ENCODE data around the gene GLP2R.
"Not testable (repeated sequence)": the region's sequence is repeated elsewhere in the genome, so short reads cannot be mapped to it uniquely, and the experiment has no call there.

The GLP2R gene, protein sequence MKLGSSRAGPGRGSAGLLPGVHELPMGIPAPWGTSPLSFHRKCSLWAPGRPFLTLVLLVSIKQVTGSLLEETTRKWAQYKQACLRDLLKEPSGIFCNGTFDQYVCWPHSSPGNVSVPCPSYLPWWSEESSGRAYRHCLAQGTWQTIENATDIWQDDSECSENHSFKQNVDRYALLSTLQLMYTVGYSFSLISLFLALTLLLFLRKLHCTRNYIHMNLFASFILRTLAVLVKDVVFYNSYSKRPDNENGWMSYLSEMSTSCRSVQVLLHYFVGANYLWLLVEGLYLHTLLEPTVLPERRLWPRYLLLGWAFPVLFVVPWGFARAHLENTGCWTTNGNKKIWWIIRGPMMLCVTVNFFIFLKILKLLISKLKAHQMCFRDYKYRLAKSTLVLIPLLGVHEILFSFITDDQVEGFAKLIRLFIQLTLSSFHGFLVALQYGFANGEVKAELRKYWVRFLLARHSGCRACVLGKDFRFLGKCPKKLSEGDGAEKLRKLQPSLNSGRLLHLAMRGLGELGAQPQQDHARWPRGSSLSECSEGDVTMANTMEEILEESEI

GRCh38 chr17:9825641-9826150, at the start of gene GLP2R:
GLP2R (plus strand) TSS chr17:9825924; CDS start chr17:9826064, 140 bp downstream.
- DNase-seq, result no peak

- DNase-seq, result no peak
Observed at GRCh38 chr17:9776911-9777310, 48.8 kb upstream of the GLP2R start.

DNA sequence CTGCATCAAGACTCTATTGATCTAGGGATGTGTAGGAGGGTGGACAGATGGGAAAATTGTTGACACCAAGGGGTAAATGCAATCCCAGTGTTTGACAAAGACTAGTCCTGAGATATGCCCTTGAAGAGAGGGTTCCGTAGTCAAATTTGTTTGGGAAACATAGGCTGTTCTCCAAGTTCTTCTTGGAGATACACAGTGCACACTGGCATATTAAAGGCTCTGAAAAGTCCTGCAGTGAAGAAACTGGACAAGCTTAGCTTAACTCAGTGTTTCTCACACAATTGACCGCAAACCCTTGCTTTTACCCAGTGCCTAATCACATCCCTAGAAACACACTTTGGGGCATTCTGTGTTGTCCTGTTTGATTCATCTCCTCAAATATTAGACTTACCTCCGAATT, 45.2 kb upstream of the GLP2R start:
- DNase-seq, result no peak

GRCh38 chr17:9783050-9783449, 42.7 kb upstream of the GLP2R start:
- DNase-seq, result no peak

DNA sequence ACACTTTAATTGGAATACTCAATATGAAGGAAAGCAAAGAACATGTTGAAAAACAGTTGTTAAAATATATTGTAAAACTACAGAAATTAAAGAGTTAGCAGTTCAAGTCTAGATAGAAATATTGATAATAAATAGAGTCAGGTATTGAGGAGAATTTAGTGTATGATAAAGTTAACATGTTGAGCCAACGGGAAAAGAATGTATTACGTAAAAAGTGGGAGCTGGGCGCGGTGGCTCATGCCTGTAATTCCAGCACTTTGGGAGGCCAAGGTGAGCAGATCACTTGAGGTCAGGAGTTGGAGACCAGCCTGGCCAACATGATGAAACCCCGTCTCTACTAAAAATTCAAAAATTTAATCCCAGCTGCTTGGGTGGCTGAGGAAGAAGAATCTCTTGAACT, 42.3 kb upstream of the GLP2R start:
- not testable (repeated sequence) for DNase-seq

DNA sequence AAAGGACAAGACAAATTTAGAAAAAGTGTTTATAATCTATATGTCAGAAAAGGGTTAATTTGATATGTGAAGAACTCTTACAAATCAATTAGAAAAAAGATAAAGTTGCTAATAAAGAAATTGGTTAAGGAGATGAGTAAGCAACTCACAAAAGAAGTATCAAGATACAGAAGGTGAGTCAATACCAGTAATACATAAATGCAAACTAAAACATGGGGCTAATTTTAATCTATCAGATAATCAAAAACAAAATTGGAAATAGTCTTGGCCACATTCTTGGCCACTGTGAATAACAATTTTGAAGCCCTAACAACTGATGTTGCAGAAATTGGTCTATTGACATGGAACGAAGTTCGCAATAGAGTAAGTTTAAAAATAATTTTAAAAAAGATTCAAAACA, 41.2 kb upstream of the GLP2R start:
- DNase-seq, result no peak

DNA sequence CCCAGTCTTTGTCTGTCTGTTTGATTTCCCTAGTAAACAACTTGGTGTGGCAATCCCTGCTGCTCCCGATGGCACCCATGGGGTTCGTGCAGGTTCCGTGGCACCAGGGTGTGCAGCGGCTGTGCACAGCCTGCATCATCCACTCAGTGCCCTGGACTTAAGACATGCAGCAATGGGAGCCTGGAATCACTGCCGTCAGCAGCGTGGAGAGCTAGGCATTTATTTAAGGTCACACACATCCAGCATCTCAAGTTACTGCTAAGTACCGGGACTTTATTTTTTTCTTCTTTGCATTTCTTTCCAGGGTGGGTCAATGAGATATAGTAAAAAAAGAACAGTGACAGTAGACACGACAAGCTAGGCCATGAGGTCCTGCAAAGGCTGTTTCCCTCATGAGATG, 37.1 kb upstream of the GLP2R start:
- no peak for DNase-seq

DNA sequence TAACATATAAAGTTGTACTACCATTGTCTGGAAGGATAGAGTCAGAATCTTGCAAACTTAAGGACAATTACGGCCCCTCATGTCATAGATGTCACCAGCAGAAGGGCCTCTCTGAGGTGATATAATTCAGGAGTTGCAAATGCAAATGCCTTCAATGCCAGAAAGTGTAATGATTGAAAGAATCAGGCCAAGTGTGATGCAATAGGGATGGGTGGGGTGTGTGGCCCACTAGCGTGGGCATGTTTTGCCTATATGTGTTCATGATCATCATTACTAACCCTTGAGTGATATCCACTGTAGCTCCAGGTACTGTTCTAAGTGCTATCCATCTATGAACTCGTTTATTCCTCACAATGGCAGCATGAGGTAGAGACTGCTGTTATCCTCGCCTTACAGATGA, 35.4 kb upstream of the GLP2R start:
- no peak for DNase-seq

- no peak for DNase-seq
Observed at GRCh38 chr17:9790889-9791876, 34.5 kb upstream of the GLP2R start, which contains the start of gene DHRS7C. DHRS7C (minus strand) TSS chr17:9791592; CDS start chr17:9791284, 308 bp downstream.

GRCh38 chr17:9792181-9792840, 33.4 kb upstream of the GLP2R start:
- no peak for DNase-seq

DNA sequence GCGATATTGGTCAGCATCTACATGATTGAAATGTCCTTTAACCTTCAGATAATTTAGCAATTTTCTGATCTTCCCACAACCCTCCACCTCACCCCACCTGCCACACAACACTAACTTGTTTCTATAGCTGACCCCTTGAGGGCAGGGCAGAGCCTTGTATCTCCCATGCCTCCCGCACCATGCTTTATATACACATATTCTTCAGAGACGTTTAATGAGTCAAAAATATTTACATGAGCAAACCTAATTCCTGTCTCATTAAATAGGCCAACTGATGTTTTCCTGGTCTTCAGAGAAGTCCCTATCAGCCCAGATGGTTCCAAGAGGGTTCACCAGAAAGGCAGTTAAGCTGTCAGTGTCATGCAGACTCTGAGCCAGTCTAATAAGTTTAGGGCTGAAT, 27.7 kb upstream of the GLP2R start:
- no peak for DNase-seq

- no peak for DNase-seq
Observed at GRCh38 chr17:9798724-9799123, 27.0 kb upstream of the GLP2R start.

DNA sequence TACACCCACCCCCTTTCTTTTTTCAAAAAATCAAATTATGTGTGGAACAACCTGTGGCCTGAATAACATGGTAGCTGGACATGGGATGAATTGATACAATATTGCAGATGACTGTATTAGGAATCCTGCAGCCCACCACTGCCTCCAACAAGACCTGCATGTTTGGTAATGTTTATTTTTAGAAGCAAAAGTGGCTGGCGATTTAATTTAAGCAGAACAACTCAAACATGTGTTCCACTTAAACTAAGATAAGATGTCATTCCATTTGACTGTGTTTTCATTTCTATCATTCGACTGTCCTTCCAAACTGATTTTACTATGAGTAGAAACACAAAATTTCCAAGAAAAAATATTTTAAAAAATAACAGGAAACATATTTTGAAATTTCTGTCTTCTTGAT, 24.2 kb upstream of the GLP2R start:
- DNase-seq, result no peak

DNA sequence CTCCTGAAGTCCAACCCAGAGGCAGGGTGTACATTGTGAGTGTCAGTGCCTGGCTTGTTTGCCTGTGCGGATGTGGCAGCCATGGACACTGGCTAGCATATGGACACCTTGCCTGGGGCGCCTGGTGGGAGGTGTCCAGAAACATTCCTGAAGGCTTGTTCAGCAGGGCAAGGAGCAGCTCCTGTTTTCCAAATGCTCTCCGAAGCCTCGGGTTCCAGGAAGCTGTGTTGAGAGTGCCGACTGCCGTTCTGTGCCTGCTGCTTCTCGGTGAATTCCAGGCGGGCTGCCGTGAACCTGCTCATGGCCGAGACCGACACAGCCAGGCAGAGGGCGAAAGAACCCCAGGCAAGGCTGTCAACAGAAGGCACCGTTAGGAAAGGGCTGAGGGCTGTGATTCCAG, 23.4 kb upstream of the GLP2R start:
- no peak for DNase-seq

GRCh38 chr17:9802697-9803096, 23.0 kb upstream of the GLP2R start:
- no peak for DNase-seq

DNA sequence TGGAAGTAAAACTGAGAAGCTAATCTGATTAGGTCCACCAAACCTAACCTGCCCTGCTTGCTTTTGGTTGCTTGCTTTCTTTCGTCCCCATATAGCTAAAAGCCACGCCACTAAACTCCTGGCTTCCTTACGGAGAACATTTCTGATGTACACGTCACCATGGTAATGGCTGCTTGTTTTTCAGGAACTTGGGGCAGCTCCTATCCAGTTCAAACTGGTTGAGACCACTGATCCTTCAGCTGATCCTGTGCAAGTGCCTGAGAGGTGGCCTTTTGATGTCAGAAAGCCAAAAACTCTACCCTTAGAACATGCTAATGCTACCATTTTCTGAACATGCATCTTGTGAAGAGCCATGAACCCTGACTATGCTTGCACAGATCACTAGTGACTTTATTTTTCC, 20.0 kb upstream of the GLP2R start:
- no peak for DNase-seq

DNA sequence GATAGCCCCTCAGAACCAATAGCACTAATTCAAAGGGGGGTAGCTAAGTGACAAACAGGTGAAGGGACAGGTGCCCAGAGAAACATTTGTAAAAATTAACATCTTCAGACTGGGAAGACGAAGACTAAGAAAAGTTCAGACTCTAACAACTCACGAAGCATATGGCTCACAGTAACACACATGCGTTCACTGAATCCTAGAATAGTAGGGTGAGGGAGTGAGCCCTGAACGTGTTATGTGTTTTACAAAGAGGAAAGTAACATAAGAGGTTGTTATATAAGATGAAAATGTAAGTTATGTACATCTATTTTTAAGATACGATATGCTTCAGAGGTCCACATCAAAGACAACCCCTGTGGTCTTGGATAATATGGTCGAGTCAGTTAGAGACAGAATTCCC, 19.0 kb upstream of the GLP2R start:
- DNase-seq, result no peak

GRCh38 chr17:9809409-9809808, 16.3 kb upstream of the GLP2R start:
- no peak for DNase-seq

DNA sequence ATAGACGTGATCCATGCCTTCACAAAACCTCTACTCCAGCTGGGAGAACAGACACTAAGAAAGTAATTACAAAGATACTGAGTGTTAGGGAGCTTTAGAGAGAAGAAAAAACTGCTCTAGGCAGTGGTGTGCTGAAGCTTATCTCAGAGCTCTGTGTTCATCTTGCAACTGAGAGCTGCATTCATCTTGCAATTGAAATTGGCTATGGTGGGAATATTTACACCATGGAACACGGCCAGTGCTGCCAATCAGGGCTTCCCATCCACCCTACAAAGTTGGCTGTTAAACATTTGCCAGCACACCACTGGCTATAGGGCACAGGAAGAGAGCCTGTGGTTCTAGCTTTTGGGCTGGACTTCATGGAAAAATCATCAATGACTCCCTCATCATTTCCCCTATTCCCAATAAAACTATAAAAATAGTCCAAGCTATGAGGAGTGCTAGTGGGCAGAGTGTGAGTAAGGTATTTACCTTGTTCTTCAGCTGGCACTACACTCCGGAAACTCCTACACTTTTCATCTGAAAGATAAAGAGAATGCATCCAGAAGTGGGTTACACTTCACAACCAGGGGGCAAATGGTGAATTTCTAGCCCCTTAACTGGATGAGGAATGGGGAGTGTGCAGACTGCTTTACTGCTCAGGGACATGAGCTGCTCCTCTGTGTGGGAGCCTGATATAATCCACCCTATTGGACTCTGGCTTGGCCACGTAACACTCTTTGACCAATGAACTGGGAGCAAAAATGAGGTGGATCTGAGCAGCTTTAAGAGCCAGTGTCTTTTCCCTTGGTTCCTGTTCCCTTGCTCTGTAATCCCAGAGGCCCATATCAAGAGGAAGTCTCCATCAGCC, 15.4 kb upstream of the GLP2R start:
- DNase-seq, result no peak

DNA sequence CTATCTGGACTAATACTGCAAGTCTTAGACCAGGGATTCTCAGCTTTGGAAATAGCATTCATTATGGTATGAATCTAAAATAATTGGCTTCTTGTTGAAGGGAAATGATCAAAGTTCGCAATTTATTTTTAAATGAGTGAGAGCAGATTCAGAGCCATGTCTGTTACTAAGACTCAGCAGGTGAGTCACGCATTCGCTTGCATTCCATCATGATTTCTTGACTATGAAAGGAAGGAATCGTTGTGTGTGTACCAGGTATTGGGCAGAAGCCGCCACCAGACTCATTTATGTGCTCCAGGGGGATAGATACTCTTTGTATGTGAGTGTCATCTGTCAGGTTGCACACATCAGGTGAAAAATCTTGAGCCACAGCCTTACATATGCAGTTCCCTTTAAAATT, 14.6 kb upstream of the GLP2R start:
- DNase-seq, result no peak

DNA sequence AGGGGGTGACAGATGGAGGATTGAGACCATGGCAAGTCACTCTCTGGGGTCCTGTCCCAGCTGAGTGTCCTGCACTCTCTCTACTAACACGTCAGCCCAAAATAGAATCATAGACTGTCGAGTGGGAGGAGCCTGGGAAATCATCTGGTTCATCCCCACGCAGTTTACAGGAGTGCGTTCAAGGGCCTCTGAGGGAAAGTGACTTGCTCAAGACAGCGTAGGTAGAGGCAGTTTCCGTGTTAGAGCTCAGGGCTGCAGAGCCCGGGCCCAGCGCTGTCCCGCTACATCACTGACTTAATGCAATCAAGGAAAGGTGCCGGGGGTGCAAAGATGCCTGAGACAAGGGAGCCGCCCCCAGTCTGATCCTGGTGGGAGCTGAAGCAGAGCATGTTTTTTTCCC, 14.2 kb upstream of the GLP2R start:
- DNase-seq, result no peak

DNA sequence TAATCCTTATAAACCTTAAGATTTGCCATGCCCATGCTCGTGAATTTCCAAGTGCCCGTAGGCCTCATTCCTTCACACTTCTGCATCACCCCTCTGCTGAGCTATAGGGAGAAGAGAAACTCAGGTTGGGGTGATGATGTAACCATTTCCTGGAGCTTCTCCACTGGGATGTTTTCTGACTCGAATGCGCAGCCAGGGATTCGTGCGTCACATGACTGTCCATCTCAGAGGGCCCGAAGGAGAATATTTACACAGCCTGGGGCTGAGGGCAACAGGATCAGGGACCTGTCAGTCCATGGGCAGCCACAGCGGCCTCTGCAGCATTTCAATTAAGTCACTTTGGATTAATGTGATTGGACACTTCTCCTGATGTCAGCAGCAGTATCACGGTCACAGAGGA, 12.6 kb upstream of the GLP2R start:
- DNase-seq, result no peak
